H1 (cell line): ENCODE results near the gene FKBP10. TPM values are rescaled to one million over a fixed set of nuclear protein-coding genes. Genes with fewer than 3 reads are reported as not detected.
A peak's percentile ranks its signal among the peaks of the same experiment; 100 is the strongest.

Experiments
- CHD7 ChIP-seq: fragments of 300-600 bp; sonication (generic); IDR thresholded peaks from 2 replicates; pipeline ENCODE4 v1.7.1; 2012; ENCODE audit warnings: low read length, moderate library complexity, mild to moderate bottlenecking, inconsistent platforms; ENCODE audit not compliant: insufficient replicate concordance
- EZH2 ChIP-seq: fragments of 200-600 bp; sonication (generic); IDR thresholded peaks from 2 replicates; pipeline ENCODE4 v1.7.1; 2012; ENCODE audit warnings: low read depth, mild to moderate bottlenecking, moderate library complexity, low read length, inconsistent platforms; ENCODE audit not compliant: severe bottlenecking
- HDAC2 ChIP-seq, 2 experiments: fragments of 300-600 bp in 1 of 2; sonication (generic) in 1 of 2; IDR thresholded peaks; 2 replicates each; pipeline ENCODE4 v1.6.1; 2011 to 2012; ENCODE audit warnings: low read depth in 2 of 2, low read length in 2 of 2, mild to moderate bottlenecking in 2 of 2, moderate library complexity in 2 of 2, borderline replicate concordance in 1 of 2, inconsistent platforms in 1 of 2
- NANOG ChIP-seq: IDR thresholded peaks from 2 replicates; pipeline ENCODE4 v1.6.1; 2011; ENCODE audit warnings: low read length, low read depth, mild to moderate bottlenecking, inconsistent platforms; ENCODE audit not compliant: insufficient read depth, poor library complexity, severe bottlenecking
- PHF8 ChIP-seq: fragments of 200-600 bp; sonication (generic); conservative IDR thresholded peaks from 2 replicates; pipeline ENCODE4 v1.7.1; 2012; ENCODE audit warnings: low read depth, mild to moderate bottlenecking, inconsistent platforms, low read length, moderate library complexity
- RBBP5 ChIP-seq: IDR thresholded peaks from 2 replicates; pipeline ENCODE4 v1.7.1; 2012; ENCODE audit warnings: low read depth, mild to moderate bottlenecking, inconsistent platforms, low read length, moderate library complexity, borderline replicate concordance
- SIRT6 ChIP-seq: IDR thresholded peaks from one replicate; pipeline ENCODE4 v1.7.1; 2012; ENCODE audit warnings: low read length, inconsistent platforms
- SRF ChIP-seq: IDR thresholded peaks from 2 replicates; pipeline ENCODE4 v1.6.1; 2011; ENCODE audit warnings: mild to moderate bottlenecking, low read depth, low read length, moderate library complexity
- YY1 ChIP-seq: IDR thresholded peaks from 2 replicates; pipeline ENCODE4 v1.6.1; 2011; ENCODE audit warnings: low read depth, mild to moderate bottlenecking, low read length
- polyA plus RNA-seq, 7 experiments: library from polyadenylated mRNA; depleted of rRNA in 3 of 7; stranded (reverse) in 5 of 7; unstranded in 2 of 7; fragments of >200 nt in 5 of 7; fragments of 200-250 nt in 2 of 7; gene quantifications; 1 replicate in 5 of 7; 2 replicates in 1 of 7; 4 replicates in 1 of 7; pipeline versions ENCODE4 v1.2.1 to v1.2.3, GENCODE V29; 2011 to 2013; ENCODE audit warnings: missing spikeins in 2 of 7, mixed read lengths in 2 of 7
- total RNA-seq: library from RNA; stranded (reverse); fragmentation: NEBNext Ultra II Directional; extraction: Animal tissue kit (Norgen Biotek cat#: 25700); gene quantifications from 2 replicates; pipeline ENCODE4 v1.2.1, GENCODE V29; 2021

The FKBP10 gene
- total and polyA plus RNA-seq, 2 of the 8 experiments (the other 6 are each of a cell fraction or from before 2014, with no cell fraction given) = 173 to 283 TPM

- TF ChIP-seq CHD7 = no peak
- peak; percentile 68 for TF ChIP-seq PHF8
- peak; percentile 64; the same call in 1 of the 2 replicates for TF ChIP-seq YY1
- TF ChIP-seq SRF = no peak
- no peak for TF ChIP-seq EZH2
- TF ChIP-seq SIRT6 = no peak
- peak; percentile 77; the same call in 1 of the 2 replicates for TF ChIP-seq RBBP5
- no peak for TF ChIP-seq NANOG
- TF ChIP-seq HDAC2 (IDR thresholded peaks at IDR 0.05; ENCODE audit: borderline replicate concordance in 1 of 2, low read depth in 2 of 2, low read length in 2 of 2) = peak; percentile 64 to 93; a peak in 2 of 4 replicates
Observed at GRCh38 chr17:41786227-41787020, 26.4 kb upstream of the FKBP10 start, which contains the start of gene JUP (continued).
